A549 (cell line): ENCODE measurements around the gene DDIT4L.

Experiments
- EP300 ChIP-seq, 2 experiments: fragments of >200 bp; sonication (Bioruptor Twin); formaldehyde crosslinking; IDR thresholded peaks; 2 replicates in 1 of 2; 3 replicates in 1 of 2; pipeline ENCODE4 v1.6.1; 2016 to 2017
- MYC ChIP-seq: IDR thresholded peaks from 2 replicates; pipeline ENCODE4 v1.6.1; 2012; ENCODE audit warnings: mild to moderate bottlenecking, inconsistent platforms, low read length, improper control_type of control experiment, borderline replicate concordance
- NFE2L2 ChIP-seq: fragments of 150-350 bp; conservative IDR thresholded peaks from 2 replicates; pipeline ENCODE4 v1.6.1; 2014; ENCODE audit warnings: low read length
- NPAS2 ChIP-seq: fragments of 250-450 bp; sonication (Bioruptor Pico); IDR thresholded peaks from 2 replicates; pipeline ENCODE4 v1.8.0; 2022; ENCODE audit warnings: mild to moderate bottlenecking, moderate library complexity, borderline replicate concordance
- POLR2A ChIP-seq: IDR thresholded peaks from 2 replicates; pipeline ENCODE4 v1.6.1; 2012; ENCODE audit warnings: mild to moderate bottlenecking, low read length
- RCOR1 ChIP-seq: fragments of 150-350 bp; IDR thresholded peaks from 2 replicates; pipeline ENCODE4 v1.6.1; 2014; ENCODE audit warnings: antibody characterized with exemption, low read length, low read depth
- TF ChIP-seq, protein P1 (sequence below): fragments of 250-450 bp; sonication (Bioruptor Pico); IDR thresholded peaks from 2 replicates; pipeline ENCODE4 v1.5.0; 2021; ENCODE audit warnings: mild to moderate bottlenecking, moderate library complexity, borderline replicate concordance
- TF ChIP-seq, protein P2 (sequence below): fragments of 450-650 bp; IDR thresholded peaks from 2 replicates; pipeline ENCODE4 v1.6.1; 2014; ENCODE audit warnings: antibody characterized with exemption
- TF ChIP-seq, protein P3 (sequence below): fragments of >200 bp; sonication (Bioruptor Twin); formaldehyde crosslinking; IDR thresholded peaks from 2 replicates; pipeline ENCODE4 v1.6.1; 2016
- TF ChIP-seq, protein P4 (sequence below): fragments of >200 bp; sonication (Bioruptor Twin); formaldehyde crosslinking; IDR thresholded peaks from 3 replicates; pipeline ENCODE4 v1.5.1; 2016

DNA sequence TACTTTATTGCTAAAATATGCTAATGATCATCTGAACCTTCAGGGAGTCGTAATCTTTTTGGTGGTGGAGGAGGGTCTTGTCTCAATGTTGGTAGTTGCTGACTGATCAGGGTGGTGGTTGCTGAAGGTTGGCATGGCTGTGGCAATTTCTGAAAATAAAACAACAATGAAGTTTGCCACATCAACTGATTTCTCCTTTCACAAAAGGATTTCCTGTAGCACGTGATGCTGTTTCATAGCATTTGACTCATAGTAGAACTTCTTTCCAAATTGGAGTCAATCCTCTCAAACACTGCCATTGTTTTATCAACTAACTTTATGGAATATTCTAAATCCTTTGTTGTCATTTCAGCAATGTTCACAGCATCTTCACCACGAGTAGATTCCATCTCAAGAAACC is 19.3 kb downstream of the DDIT4L start:
- TF ChIP-seq POLR2A (no peak), MYC (no peak), NPAS2 (CRISPR knock-in tag) (no peak), NFE2L2 (no peak), EP300 (IDR thresholded peaks at IDR 0.05) (no peak), RCOR1 (no peak)
- TF ChIP-seq, protein P1, sequence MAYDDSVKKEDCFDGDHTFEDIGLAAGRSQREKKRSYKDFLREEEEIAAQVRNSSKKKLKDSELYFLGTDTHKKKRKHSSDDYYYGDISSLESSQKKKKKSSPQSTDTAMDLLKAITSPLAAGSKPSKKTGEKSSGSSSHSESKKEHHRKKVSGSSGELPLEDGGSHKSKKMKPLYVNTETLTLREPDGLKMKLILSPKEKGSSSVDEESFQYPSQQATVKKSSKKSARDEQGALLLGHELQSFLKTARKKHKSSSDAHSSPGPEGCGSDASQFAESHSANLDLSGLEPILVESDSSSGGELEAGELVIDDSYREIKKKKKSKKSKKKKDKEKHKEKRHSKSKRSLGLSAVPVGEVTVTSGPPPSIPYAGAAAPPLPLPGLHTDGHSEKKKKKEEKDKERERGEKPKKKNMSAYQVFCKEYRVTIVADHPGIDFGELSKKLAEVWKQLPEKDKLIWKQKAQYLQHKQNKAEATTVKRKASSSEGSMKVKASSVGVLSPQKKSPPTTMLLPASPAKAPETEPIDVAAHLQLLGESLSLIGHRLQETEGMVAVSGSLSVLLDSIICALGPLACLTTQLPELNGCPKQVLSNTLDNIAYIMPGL (CRISPR knock-in tag): no peak
- TF ChIP-seq, protein P2, sequence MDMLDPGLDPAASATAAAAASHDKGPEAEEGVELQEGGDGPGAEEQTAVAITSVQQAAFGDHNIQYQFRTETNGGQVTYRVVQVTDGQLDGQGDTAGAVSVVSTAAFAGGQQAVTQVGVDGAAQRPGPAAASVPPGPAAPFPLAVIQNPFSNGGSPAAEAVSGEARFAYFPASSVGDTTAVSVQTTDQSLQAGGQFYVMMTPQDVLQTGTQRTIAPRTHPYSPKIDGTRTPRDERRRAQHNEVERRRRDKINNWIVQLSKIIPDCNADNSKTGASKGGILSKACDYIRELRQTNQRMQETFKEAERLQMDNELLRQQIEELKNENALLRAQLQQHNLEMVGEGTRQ: no peak
- TF ChIP-seq, protein P3, sequence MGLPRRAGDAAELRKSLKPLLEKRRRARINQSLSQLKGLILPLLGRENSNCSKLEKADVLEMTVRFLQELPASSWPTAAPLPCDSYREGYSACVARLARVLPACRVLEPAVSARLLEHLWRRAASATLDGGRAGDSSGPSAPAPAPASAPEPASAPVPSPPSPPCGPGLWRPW: no peak
- TF ChIP-seq, protein P4, sequence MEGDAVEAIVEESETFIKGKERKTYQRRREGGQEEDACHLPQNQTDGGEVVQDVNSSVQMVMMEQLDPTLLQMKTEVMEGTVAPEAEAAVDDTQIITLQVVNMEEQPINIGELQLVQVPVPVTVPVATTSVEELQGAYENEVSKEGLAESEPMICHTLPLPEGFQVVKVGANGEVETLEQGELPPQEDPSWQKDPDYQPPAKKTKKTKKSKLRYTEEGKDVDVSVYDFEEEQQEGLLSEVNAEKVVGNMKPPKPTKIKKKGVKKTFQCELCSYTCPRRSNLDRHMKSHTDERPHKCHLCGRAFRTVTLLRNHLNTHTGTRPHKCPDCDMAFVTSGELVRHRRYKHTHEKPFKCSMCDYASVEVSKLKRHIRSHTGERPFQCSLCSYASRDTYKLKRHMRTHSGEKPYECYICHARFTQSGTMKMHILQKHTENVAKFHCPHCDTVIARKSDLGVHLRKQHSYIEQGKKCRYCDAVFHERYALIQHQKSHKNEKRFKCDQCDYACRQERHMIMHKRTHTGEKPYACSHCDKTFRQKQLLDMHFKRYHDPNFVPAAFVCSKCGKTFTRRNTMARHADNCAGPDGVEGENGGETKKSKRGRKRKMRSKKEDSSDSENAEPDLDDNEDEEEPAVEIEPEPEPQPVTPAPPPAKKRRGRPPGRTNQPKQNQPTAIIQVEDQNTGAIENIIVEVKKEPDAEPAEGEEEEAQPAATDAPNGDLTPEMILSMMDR: no peak
